Measurements from ENCODE around the gene MAPKBP1.

The MAPKBP1 gene

GRCh38 chr15:41801185-41801584, 26.9 kb downstream of the MAPKBP1 start:
- Histone ChIP-seq H3K4me1 (ENCODE audit: insufficient read depth, insufficient read length) (peaks cover 5% of the 10 kb centered on the region), H3K4me3 (ENCODE audit: insufficient read length, low read depth) (no peak overlapping the region), H3K27me3 (ENCODE audit: insufficient read depth, insufficient read length) (no peaks in the 10 kb centered on the region), H3K9me3 (ENCODE audit: insufficient read depth, low read length) (no peaks in the 10 kb centered on the region; the same call in 1 of the 2 replicates), H3K36me3 (ENCODE audit: insufficient read depth, insufficient read length, low read length) (no peaks in the 10 kb centered on the region), H3K9ac (ENCODE audit: insufficient read length, low read depth) (no peak overlapping the region)
- DNase-seq (ENCODE audit: low read depth, low spot score) = no peak
- TF ChIP-seq SUZ12 (IDR thresholded peaks at IDR 0.05; ENCODE audit: extremely low read depth, insufficient read depth, insufficient read length) (no peak), YY1 (IDR thresholded peaks at IDR 0.05; ENCODE audit: insufficient read depth, insufficient read length) (no peak), ZNF274 (IDR thresholded peaks at IDR 0.05; ENCODE audit: low read depth, low read length) (no peak)

- H3K9me3 ChIP-seq (ENCODE audit: insufficient read depth, low read length) = no peaks in the 10 kb centered on the region; the same call in 1 of the 2 replicates
- no peak overlapping the region for H3K4me3 ChIP-seq (ENCODE audit: insufficient read length, low read depth)
- no peak for TF ChIP-seq SUZ12 (IDR thresholded peaks at IDR 0.05; ENCODE audit: extremely low read depth, insufficient read depth, insufficient read length)
- TF ChIP-seq ZNF274 (IDR thresholded peaks at IDR 0.05; ENCODE audit: low read depth, low read length) = no peak
- TF ChIP-seq YY1 (IDR thresholded peaks at IDR 0.05; ENCODE audit: insufficient read depth, insufficient read length) = no peak
- H3K4me1 ChIP-seq (ENCODE audit: insufficient read depth, insufficient read length) = peaks cover 8% of the 10 kb centered on the region
- H3K9ac ChIP-seq (ENCODE audit: insufficient read length, low read depth) = no peak overlapping the region
- DNase-seq (ENCODE audit: low read depth, low spot score) = no peak
- no peaks in the 10 kb centered on the region for H3K27me3 ChIP-seq (ENCODE audit: insufficient read depth, insufficient read length)
- H3K36me3 ChIP-seq (ENCODE audit: insufficient read depth, insufficient read length, low read length) = no peaks in the 10 kb centered on the region
These were observed 27.7 kb downstream of the MAPKBP1 start for GRCh38 chr15:41801850-41802455.

GRCh38 chr15:41804361-41804760, 30.1 kb downstream of the MAPKBP1 start:
- H3K9ac ChIP-seq (ENCODE audit: insufficient read length, low read depth) = no peak overlapping the region
- no peak for TF ChIP-seq SUZ12 (IDR thresholded peaks at IDR 0.05; ENCODE audit: extremely low read depth, insufficient read depth, insufficient read length)
- H3K4me3 ChIP-seq (ENCODE audit: insufficient read length, low read depth) = no peak overlapping the region
- DNase-seq (ENCODE audit: low read depth, low spot score) = no peak
- H3K4me1 ChIP-seq (ENCODE audit: insufficient read depth, insufficient read length) = peaks cover 8% of the 10 kb centered on the region
- H3K36me3 ChIP-seq (ENCODE audit: insufficient read depth, insufficient read length, low read length) = no peaks in the 10 kb centered on the region
- H3K27me3 ChIP-seq (ENCODE audit: insufficient read depth, insufficient read length) = no peaks in the 10 kb centered on the region
- no peaks in the 10 kb centered on the region; the same call in 1 of the 2 replicates for H3K9me3 ChIP-seq (ENCODE audit: insufficient read depth, low read length)

- Histone ChIP-seq H3K9me3 (ENCODE audit: insufficient read depth, low read length) (no peaks in the 10 kb centered on the region; the same call in 1 of the 2 replicates), H3K27me3 (ENCODE audit: insufficient read depth, insufficient read length) (no peaks in the 10 kb centered on the region), H3K9ac (ENCODE audit: insufficient read length, low read depth) (no peak overlapping the region), H3K4me1 (ENCODE audit: insufficient read depth, insufficient read length) (peaks cover 13% of the 10 kb centered on the region), H3K4me3 (ENCODE audit: insufficient read length, low read depth) (no peak overlapping the region), H3K36me3 (ENCODE audit: insufficient read depth, insufficient read length, low read length) (no peaks in the 10 kb centered on the region)
- DNase-seq (ENCODE audit: low read depth, low spot score) = no peak
- no peak for TF ChIP-seq ZNF274 (IDR thresholded peaks at IDR 0.05; ENCODE audit: low read depth, low read length)
- no peak for TF ChIP-seq YY1 (IDR thresholded peaks at IDR 0.05; ENCODE audit: insufficient read depth, insufficient read length)
- TF ChIP-seq SUZ12 (IDR thresholded peaks at IDR 0.05; ENCODE audit: extremely low read depth, insufficient read depth, insufficient read length) = no peak
These were observed 30.8 kb downstream of the MAPKBP1 start for GRCh38 chr15:41804916-41805666.

- Histone ChIP-seq H3K9ac (ENCODE audit: insufficient read length, low read depth) (no peak overlapping the region), H3K4me3 (ENCODE audit: insufficient read length, low read depth) (no peak overlapping the region), H3K27me3 (ENCODE audit: insufficient read depth, insufficient read length) (no peaks in the 10 kb centered on the region), H3K4me1 (ENCODE audit: insufficient read depth, insufficient read length) (peaks cover 13% of the 10 kb centered on the region), H3K9me3 (ENCODE audit: insufficient read depth, low read length) (no peaks in the 10 kb centered on the region; the same call in 1 of the 2 replicates), H3K36me3 (ENCODE audit: insufficient read depth, insufficient read length, low read length) (no peaks in the 10 kb centered on the region)
- no peak for TF ChIP-seq ZNF274 (IDR thresholded peaks at IDR 0.05; ENCODE audit: low read depth, low read length)
- TF ChIP-seq YY1 (IDR thresholded peaks at IDR 0.05; ENCODE audit: insufficient read depth, insufficient read length) = no peak
- TF ChIP-seq SUZ12 (IDR thresholded peaks at IDR 0.05; ENCODE audit: extremely low read depth, insufficient read depth, insufficient read length) = no peak
- DNase-seq (ENCODE audit: low read depth, low spot score) = no peak
These were observed 31.4 kb downstream of the MAPKBP1 start for GRCh38 chr15:41805711-41806110.

- DNase-seq (ENCODE audit: low read depth, low spot score) = no peak
- TF ChIP-seq SUZ12 (IDR thresholded peaks at IDR 0.05; ENCODE audit: extremely low read depth, insufficient read depth, insufficient read length) = no peak
- no peak for TF ChIP-seq ZNF274 (IDR thresholded peaks at IDR 0.05; ENCODE audit: low read depth, low read length)
- no peak for TF ChIP-seq YY1 (IDR thresholded peaks at IDR 0.05; ENCODE audit: insufficient read depth, insufficient read length)
These were observed 32.3 kb downstream of the MAPKBP1 start for GRCh38 chr15:41806291-41807181.

More at GRCh38 chr15:41806291-41807181, 32.3 kb downstream of the MAPKBP1 start:
- Histone ChIP-seq H3K9me3 (ENCODE audit: insufficient read depth, low read length) (no peaks in the 10 kb centered on the region; the same call in 1 of the 2 replicates), H3K4me3 (ENCODE audit: insufficient read length, low read depth) (no peak overlapping the region), H3K36me3 (ENCODE audit: insufficient read depth, insufficient read length, low read length) (no peaks in the 10 kb centered on the region), H3K9ac (ENCODE audit: insufficient read length, low read depth) (no peak overlapping the region), H3K27me3 (ENCODE audit: insufficient read depth, insufficient read length) (no peaks in the 10 kb centered on the region), H3K4me1 (ENCODE audit: insufficient read depth, insufficient read length) (peaks cover 13% of the 10 kb centered on the region)

Data from NT2/D1 (cell line).